Measurements from ENCODE around the gene SLC34A3. TPM values are rescaled to one million over a fixed set of nuclear protein-coding genes. Genes with fewer than 3 reads are reported as not detected.
"Not testable (repeated sequence)": the region's sequence is repeated elsewhere in the genome, so short reads cannot be mapped to it uniquely, and the experiment has no call there.

Gene SLC34A3
- total and polyA plus RNA-seq, 9 donors, result 0.15 to 0.46 TPM; not detected in 7

DNA sequence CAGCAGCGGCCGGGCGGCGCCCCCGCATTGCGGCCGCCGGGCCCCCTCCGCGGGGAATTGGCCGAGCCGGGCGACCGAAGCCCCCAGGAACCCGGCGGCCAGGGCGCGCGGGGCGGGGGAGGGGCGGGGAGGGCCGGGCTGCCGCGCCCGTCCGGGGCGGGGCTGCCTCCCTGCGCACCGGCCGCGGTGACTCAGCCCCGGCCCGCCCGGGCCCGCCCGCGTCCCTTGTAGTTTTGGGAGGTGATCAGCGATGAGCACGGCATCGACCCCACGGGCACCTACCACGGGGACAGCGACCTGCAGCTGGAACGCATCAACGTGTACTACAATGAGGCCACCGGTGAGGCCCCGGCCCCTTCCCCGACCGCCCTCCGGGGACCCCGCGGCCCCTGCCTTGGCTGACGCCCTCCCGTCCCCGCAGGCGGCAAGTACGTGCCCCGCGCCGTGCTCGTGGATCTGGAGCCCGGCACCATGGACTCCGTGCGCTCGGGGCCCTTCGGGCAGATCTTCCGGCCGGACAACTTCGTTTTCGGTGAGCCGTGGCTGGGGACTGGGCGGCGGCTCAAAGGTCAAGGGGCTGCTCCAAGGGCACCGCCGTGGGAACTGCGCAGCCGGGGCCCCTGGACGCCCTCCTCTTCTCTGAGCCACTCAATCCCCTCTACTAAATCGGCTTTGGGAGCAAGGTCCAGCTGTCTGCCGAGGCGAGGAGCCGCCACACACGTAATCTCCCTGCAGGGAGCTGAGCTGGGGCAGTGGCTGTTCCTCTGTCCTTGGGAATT lies 11.0 kb downstream of the SLC34A3 start:
- Histone ChIP-seq H3K4me3 (peak overlapping the region; percentile 64), H3K27me3 (no peaks in the 10 kb centered on the region), H3K4me1 (ENCODE audit: insufficient read depth) (peaks cover 6% of the 10 kb centered on the region), H3K27ac (peak overlapping the region; percentile 63 to 79), H3K9me3 (no peaks in the 10 kb centered on the region), H3K36me3 (no peaks in the 10 kb centered on the region)
- intact Hi-C loops (cut with DNase I), result no loop called here
- no peak for TF ChIP-seq EP300 (IDR thresholded peaks at IDR 0.05)
- no peak for TF ChIP-seq CTCF (IDR thresholded peaks at IDR 0.05)
- TF ChIP-seq POLR2A (IDR thresholded peaks at IDR 0.05), result no peak
- DNase-seq, result peak; percentile 62 to 77 (median 77)
- WGBS, 3 donors, result 1 to 7% (median 3%) methylated on average over 18 to 83 of the region's 83 CpGs

GRCh38 chr9:137242269-137243203 lies 11.8 kb downstream of the SLC34A3 start:
- H3K4me1 ChIP-seq (ENCODE audit: insufficient read depth), result peaks cover 4% of the 10 kb centered on the region
- H3K36me3 ChIP-seq, result no peaks in the 10 kb centered on the region
- H3K27me3 ChIP-seq, result no peaks in the 10 kb centered on the region
- H3K9me3 ChIP-seq, result no peaks in the 10 kb centered on the region
- TF ChIP-seq EP300 (IDR thresholded peaks at IDR 0.05) (no peak), POLR2A (IDR thresholded peaks at IDR 0.05) (no peak), CTCF (IDR thresholded peaks at IDR 0.05) (no peak)
- intact Hi-C loops (cut with DNase I), result no loop called here
- peak overlapping the region in 1 of 2 donors; percentile 79 for H3K27ac ChIP-seq
- WGBS, 3 donors, result 73 to 79% (median 76%) methylated on average over 36 of the region's 36 CpGs
- peak overlapping the region; percentile 64 for H3K4me3 ChIP-seq
- no peak for DNase-seq

DNA sequence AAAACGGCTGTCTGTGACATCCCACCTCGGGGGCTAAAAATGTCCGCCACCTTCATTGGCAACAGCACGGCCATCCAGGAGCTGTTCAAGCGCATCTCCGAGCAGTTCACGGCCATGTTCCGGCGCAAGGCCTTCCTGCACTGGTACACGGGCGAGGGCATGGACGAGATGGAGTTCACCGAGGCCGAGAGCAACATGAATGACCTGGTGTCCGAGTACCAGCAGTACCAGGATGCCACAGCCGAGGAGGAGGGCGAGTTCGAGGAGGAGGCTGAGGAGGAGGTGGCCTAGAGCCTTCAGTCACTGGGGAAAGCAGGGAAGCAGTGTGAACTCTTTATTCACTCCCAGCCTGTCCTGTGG lies 12.5 kb downstream of the SLC34A3 start:
- H3K4me1 ChIP-seq (ENCODE audit: insufficient read depth); intact Hi-C loops (cut with DNase I): not testable (repeated sequence)
- WGBS, 3 donors, result 89 to 94% (median 90%) methylated on average over 18 of the region's 18 CpGs

GRCh38 chr9:137243626-137244485 lies 13.2 kb downstream of the SLC34A3 start:
- no peaks in the 10 kb centered on the region for H3K9me3 ChIP-seq
- H3K36me3 ChIP-seq, result no peaks in the 10 kb centered on the region
- no peak for DNase-seq
- H3K27me3 ChIP-seq, result no peaks in the 10 kb centered on the region
- H3K27ac ChIP-seq, result no peak overlapping the region
- TF ChIP-seq POLR2A (IDR thresholded peaks at IDR 0.05) (no peak), EP300 (IDR thresholded peaks at IDR 0.05) (no peak)
- intact Hi-C loops (cut with DNase I), result no loop called here
- H3K4me1 ChIP-seq (ENCODE audit: insufficient read depth), result peaks cover 4% of the 10 kb centered on the region
- 61 to 69% (median 61%) methylated on average over 15 of the region's 15 CpGs for WGBS, 3 donors
- no peak overlapping the region for H3K4me3 ChIP-seq

More for the DNA sequence above, 12.5 kb downstream of the SLC34A3 start:
- H3K27me3 ChIP-seq, H3K4me3 ChIP-seq, H3K9me3 ChIP-seq, H3K27ac ChIP-seq, H3K36me3 ChIP-seq, DNase-seq: not testable (repeated sequence)

Measured in ovary (tissue), 9 donors.